Measurements from ENCODE around the gene ZNF669. TPM values are rescaled to one million over a fixed set of nuclear protein-coding genes. Genes with fewer than 3 reads are reported as not detected.

Gene ZNF669
- total RNA-seq, 1 experiment from 2014 or later = 7.2 TPM

DNA sequence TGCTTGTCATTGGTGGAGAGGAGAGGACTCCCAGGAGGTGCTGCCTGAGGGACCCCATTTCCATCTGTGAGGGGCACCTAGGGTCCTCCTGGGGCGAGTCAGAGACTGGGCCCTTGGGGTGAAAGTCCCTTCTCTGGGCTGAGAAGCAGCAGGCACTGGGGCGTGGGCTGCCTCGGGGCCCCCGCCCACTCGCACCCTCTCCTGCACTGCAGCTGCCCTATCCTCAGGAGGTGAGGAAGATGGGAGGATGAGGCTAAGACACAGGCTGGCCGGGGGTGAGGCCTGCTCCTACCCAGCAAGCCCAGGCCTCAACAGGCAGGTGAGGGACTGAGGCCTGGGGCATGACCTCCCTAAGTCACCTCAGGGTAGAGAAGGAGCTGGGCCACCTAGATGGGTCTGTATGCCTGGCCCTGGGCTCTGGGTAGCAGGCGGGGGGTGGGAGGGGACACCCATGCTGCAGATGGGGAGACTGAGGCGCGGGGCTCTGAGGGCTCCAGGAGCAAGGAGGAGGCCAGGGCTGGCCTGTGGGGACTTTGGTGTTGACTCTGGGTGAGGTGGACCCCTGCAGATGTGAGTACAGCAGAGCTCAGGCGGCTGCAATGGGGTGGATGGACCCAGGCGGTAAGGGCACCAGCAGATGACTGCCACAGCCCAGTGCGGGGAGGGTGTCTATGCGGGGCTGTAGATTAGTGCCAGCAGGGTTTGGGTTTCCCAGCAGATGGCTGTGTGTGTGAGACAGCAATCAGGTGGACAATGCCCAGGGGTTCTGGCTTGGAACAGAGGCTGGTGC is 10.4 kb upstream of the ZNF669 start:
- Histone ChIP-seq H3K9me2 (ENCODE audit: insufficient read depth) (no peaks in the 10 kb centered on the region), H3K4me3 (replicated peaks in 1 of 2; ENCODE audit: low read depth in 1 of 2, low read length in 2 of 2) (no peak overlapping the region), H3K9ac (ENCODE audit: low read length) (no peak overlapping the region), H3K36me3 (ENCODE audit: control insufficient read depth in 1 of 2, insufficient read depth in 2 of 2, low read length in 2 of 2) (no peaks in the 10 kb centered on the region), H3K4me1 (ENCODE audit: control insufficient read depth in 1 of 2, insufficient read depth in 2 of 2, low read length in 2 of 2) (peaks cover 0 to 15% of the 10 kb centered on the region in 2 experiments; a peak in 1 of 4 replicates), H3K9me3 (ENCODE audit: control insufficient read depth in 1 of 2, insufficient read depth in 1 of 2, low read depth in 1 of 2, low read length in 2 of 2) (no peaks in the 10 kb centered on the region), H2AFZ (ENCODE audit: low read depth, low read length, poor library complexity, severe bottlenecking) (no peak overlapping the region), H4K20me1 (ENCODE audit: insufficient read depth) (no peaks in the 10 kb centered on the region), H3K4me2 (ENCODE audit: low read length) (no peak overlapping the region), H3K27ac (ENCODE audit: low read depth, low read length) (no peak overlapping the region), H3K27me3 (ENCODE audit: insufficient read depth, low read length) (no peaks in the 10 kb centered on the region), H3K79me2 (ENCODE audit: insufficient read depth, low read length) (no peaks in the 10 kb centered on the region)
- POLR2A ChIA-PET = no interaction called here
- RAD21 ChIA-PET (ENCODE audit: low non-redundant PET in 1 of 2, low total read pairs in 2 of 2, uncharacterized antibody in 2 of 2, unreplicated experiment in 2 of 2) = no interaction called here
- intact Hi-C loops (cut with micrococcal nuclease) = no loop called here
- BruUV-seq (replicated peaks) = no TSS peak
- CTCF ChIA-PET = no interaction called here
- ATAC-seq (no peak), DNase-seq (ENCODE audit: low read depth, low spot score) (no peak)
- no peak for TF ChIP-seq ELF1 (IDR thresholded peaks at IDR 0.05; ENCODE audit: borderline replicate concordance, low read depth)
- TF ChIP-seq FOSL1 (IDR thresholded peaks at IDR 0.05; ENCODE audit: low read depth) = no peak
- TF ChIP-seq POLR2AphosphoS5 (IDR thresholded peaks at IDR 0.05; ENCODE audit: low read depth, low read length) = no peak
- TF ChIP-seq, protein P1, sequence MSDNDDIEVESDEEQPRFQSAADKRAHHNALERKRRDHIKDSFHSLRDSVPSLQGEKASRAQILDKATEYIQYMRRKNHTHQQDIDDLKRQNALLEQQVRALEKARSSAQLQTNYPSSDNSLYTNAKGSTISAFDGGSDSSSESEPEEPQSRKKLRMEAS (IDR thresholded peaks at IDR 0.05) = no peak
- TF ChIP-seq CBX3 (IDR thresholded peaks at IDR 0.05; ENCODE audit: low read depth) = no peak
- no peak for TF ChIP-seq EZH2 (IDR thresholded peaks at IDR 0.05)
- TF ChIP-seq SRF (IDR thresholded peaks at IDR 0.05; ENCODE audit: low read depth) = no peak
- TF ChIP-seq ZFX (IDR thresholded peaks at IDR 0.05) = no peak
- TF ChIP-seq, protein P2, sequence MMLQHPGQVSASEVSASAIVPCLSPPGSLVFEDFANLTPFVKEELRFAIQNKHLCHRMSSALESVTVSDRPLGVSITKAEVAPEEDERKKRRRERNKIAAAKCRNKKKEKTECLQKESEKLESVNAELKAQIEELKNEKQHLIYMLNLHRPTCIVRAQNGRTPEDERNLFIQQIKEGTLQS (IDR thresholded peaks at IDR 0.05) = no peak
- TF ChIP-seq, protein P3, sequence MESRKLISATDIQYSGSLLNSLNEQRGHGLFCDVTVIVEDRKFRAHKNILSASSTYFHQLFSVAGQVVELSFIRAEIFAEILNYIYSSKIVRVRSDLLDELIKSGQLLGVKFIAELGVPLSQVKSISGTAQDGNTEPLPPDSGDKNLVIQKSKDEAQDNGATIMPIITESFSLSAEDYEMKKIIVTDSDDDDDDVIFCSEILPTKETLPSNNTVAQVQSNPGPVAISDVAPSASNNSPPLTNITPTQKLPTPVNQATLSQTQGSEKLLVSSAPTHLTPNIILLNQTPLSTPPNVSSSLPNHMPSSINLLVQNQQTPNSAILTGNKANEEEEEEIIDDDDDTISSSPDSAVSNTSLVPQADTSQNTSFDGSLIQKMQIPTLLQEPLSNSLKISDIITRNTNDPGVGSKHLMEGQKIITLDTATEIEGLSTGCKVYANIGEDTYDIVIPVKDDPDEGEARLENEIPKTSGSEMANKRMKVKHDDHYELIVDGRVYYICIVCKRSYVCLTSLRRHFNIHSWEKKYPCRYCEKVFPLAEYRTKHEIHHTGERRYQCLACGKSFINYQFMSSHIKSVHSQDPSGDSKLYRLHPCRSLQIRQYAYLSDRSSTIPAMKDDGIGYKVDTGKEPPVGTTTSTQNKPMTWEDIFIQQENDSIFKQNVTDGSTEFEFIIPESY (IDR thresholded peaks at IDR 0.05; ENCODE audit: extremely low read depth, insufficient replicate concordance, low read length) = no peak
- no peak for TF ChIP-seq ZNF274 (IDR thresholded peaks at IDR 0.05; ENCODE audit: low read depth, low read length)
- no peak for TF ChIP-seq POLR2A (IDR thresholded peaks at IDR 0.05; ENCODE audit: borderline replicate concordance, extremely low read depth, insufficient read depth, insufficient read length)
- no peak for TF ChIP-seq SP1 (IDR thresholded peaks at IDR 0.05; ENCODE audit: low read depth)

All from HCT116 (cell line).